ENCODE results near the gene JARID2. TPM values are rescaled to one million over a fixed set of nuclear protein-coding genes. Genes with fewer than 3 reads are reported as not detected.

JARID2 gene
- total and polyA plus RNA-seq, 3 donors from 2014 or later: 36.1 to 60.8 (median 53.7) TPM

GRCh38 chr6:15309611-15310283, 63.9 kb downstream of the JARID2 start:
- intact Hi-C loops (cut with DNase I; ENCODE audit: low total_unique reads): no loop called here
- H3K27ac ChIP-seq: no peak overlapping the region
- H3K4me3 ChIP-seq: no peak overlapping the region
- no peaks in the 10 kb centered on the region for H3K27me3 ChIP-seq
- no peak for TF ChIP-seq CTCF (IDR thresholded peaks at IDR 0.05)
- no peak for TF ChIP-seq POLR2A (IDR thresholded peaks at IDR 0.05)
- DNase-seq: no peak
- peaks cover 16% of the 10 kb centered on the region for H3K4me1 ChIP-seq
- no peaks in the 10 kb centered on the region for H3K36me3 ChIP-seq (ENCODE audit: low read depth, missing control alignments)
- WGBS, 2 donors: 76 to 84% methylated on average over 3 of the region's 3 CpGs
- no peaks in the 10 kb centered on the region for H3K9me3 ChIP-seq

- 80 to 93% methylated on average over 7 of the region's 7 CpGs for WGBS, 2 donors
- no peak for DNase-seq
- H3K4me3 ChIP-seq: no peak overlapping the region
- H3K36me3 ChIP-seq (ENCODE audit: low read depth, missing control alignments): no peaks in the 10 kb centered on the region
- intact Hi-C loops (cut with DNase I; ENCODE audit: low total_unique reads): no loop called here
- H3K27me3 ChIP-seq: no peaks in the 10 kb centered on the region
- no peak overlapping the region for H3K27ac ChIP-seq
- no peaks in the 10 kb centered on the region for H3K9me3 ChIP-seq
- TF ChIP-seq CTCF (IDR thresholded peaks at IDR 0.05) (no peak), POLR2A (IDR thresholded peaks at IDR 0.05) (no peak)
- peaks cover 16% of the 10 kb centered on the region for H3K4me1 ChIP-seq
Measured at GRCh38 chr6:15310680-15311079, 64.8 kb downstream of the JARID2 start.

GRCh38 chr6:15312500-15312899, 66.6 kb downstream of the JARID2 start:
- 67 to 79% methylated on average over 3 of the region's 3 CpGs for WGBS, 2 donors
- no peak for DNase-seq
- TF ChIP-seq CTCF (IDR thresholded peaks at IDR 0.05) (no peak), POLR2A (IDR thresholded peaks at IDR 0.05) (no peak)
- no peak overlapping the region for H3K27ac ChIP-seq
- H3K4me1 ChIP-seq: peaks cover 16% of the 10 kb centered on the region
- no peaks in the 10 kb centered on the region for H3K36me3 ChIP-seq (ENCODE audit: low read depth, missing control alignments)
- intact Hi-C loops (cut with DNase I; ENCODE audit: low total_unique reads): no loop called here
- no peaks in the 10 kb centered on the region for H3K27me3 ChIP-seq
- H3K9me3 ChIP-seq: no peaks in the 10 kb centered on the region
- H3K4me3 ChIP-seq: no peak overlapping the region

- peak; percentile 77 for DNase-seq
- no peaks in the 10 kb centered on the region for H3K9me3 ChIP-seq
- WGBS, 2 donors: 21 to 64% methylated on average over 5 of the region's 5 CpGs
- H3K27ac ChIP-seq: no peak overlapping the region
- H3K4me3 ChIP-seq: no peak overlapping the region
- H3K36me3 ChIP-seq (ENCODE audit: low read depth, missing control alignments): no peaks in the 10 kb centered on the region
- TF ChIP-seq POLR2A (IDR thresholded peaks at IDR 0.05) (no peak), CTCF (IDR thresholded peaks at IDR 0.05) (no peak)
- peaks cover 23% of the 10 kb centered on the region for H3K4me1 ChIP-seq
- H3K27me3 ChIP-seq: no peaks in the 10 kb centered on the region
- intact Hi-C loops (cut with DNase I; ENCODE audit: low total_unique reads): no loop called here
Measured at GRCh38 chr6:15313367-15313766, 67.5 kb downstream of the JARID2 start.

GRCh38 chr6:15316754-15317153, 70.9 kb downstream of the JARID2 start:
- H3K27ac ChIP-seq: no peak overlapping the region
- no peaks in the 10 kb centered on the region for H3K27me3 ChIP-seq
- TF ChIP-seq CTCF (IDR thresholded peaks at IDR 0.05): no peak
- no peak for TF ChIP-seq POLR2A (IDR thresholded peaks at IDR 0.05)
- no peak overlapping the region for H3K4me3 ChIP-seq
- intact Hi-C loops (cut with DNase I; ENCODE audit: low total_unique reads): no loop called here
- no peak for DNase-seq
- no peaks in the 10 kb centered on the region for H3K36me3 ChIP-seq (ENCODE audit: low read depth, missing control alignments)
- H3K9me3 ChIP-seq: no peaks in the 10 kb centered on the region
- peaks cover 30% of the 10 kb centered on the region for H3K4me1 ChIP-seq

Measured in testis (tissue), 3 donors.